GM12872 (cell line): ENCODE data around the gene ACSF2.

Experiments used
- CTCF ChIP-seq: IDR thresholded peaks from 3 replicates; pipeline ENCODE4 v1.5.1; 2011; ENCODE audit warnings: low read depth, mild to moderate bottlenecking, low read length, moderate library complexity; ENCODE audit not compliant: insufficient read depth

The ACSF2 gene

DNA sequence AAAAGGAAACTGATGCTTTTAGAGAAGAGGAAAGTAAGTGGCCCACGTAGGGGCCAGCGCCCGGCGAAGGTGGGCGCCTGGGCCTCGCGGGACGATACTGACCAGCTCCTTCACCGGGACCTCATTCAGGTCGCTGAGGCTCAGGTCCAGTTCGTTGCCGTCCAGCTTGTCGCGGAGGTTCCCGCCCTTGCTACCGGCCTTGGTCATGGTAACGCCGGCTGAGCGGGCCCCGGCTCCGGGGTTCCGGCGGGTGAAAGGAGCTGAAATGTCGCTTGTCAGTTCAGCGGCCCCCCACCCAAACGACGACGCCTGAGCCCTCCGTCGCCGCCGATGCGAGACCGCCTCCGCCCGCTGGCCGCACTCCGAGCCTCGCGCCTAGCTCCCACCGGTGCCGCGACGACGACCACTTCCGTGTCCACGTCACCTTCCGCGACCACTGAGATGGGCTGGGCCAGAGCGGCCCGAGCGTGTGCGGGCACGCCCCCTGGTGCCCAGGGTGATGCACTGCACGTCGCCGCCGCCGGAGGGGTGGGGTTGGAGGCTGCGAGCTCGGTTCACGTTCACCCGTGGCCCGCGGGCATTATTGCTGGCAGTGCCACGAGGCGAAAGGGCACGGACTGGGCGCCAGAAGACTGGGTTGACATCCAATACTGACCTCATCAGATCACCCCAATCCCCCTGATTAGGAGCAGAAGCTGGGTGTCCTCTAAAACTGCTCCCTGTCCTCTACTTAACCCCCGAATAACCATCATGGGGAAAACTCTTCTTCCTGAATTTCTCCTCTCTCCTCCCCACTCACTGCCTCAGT is 28.7 kb upstream of the ACSF2 start, which contains the start of gene LRRC59:
LRRC59 (minus strand) TSS at position 413 of the 808 bp plus-strand sequence; CDS start at position 207, 206 bp downstream.
- TF ChIP-seq CTCF, result peak; percentile 99

- TF ChIP-seq CTCF, result no peak
Measured at GRCh38 chr17:50397919-50398285, 28.1 kb upstream of the ACSF2 start.

GRCh38 chr17:50406578-50406977 is 19.4 kb upstream of the ACSF2 start:
- TF ChIP-seq CTCF, result no peak

GRCh38 chr17:50407921-50408320 is 18.1 kb upstream of the ACSF2 start:
- TF ChIP-seq CTCF, result no peak

GRCh38 chr17:50412188-50412732 is 13.8 kb upstream of the ACSF2 start:
- no peak for TF ChIP-seq CTCF

- TF ChIP-seq CTCF, result no peak
Measured at GRCh38 chr17:50414808-50415207, 11.2 kb upstream of the ACSF2 start.

DNA sequence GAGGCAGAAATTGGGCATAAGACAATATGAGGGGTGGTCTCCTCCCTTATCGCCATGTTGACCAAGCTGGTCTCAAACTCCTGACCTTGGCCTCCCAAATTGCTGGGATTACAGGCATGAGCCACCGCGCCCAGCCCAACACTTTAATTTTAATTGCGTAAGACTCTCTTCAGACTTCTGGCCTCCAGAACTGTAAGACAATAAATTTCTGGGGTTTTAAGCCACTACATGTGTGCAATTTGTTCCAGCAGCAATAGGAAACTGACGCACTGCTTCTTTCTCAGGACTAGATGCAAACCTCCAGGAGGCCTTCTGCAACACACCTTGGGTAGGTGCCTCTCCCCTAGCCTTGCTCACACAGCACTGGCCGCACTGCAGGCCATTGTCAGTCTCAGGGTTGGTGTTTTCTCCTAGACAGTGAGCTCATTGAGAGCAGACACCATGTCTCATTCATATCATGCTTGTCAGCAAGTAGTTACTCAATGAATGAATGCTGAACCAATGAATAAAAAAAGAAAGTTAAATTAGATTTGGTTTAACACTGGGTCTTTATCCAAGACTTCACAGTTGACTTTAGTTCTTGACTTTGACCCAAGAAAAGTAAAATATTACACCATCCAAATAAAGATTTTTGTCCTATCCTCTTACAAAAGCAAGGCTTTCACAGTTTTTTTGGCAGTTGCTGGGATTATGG is 5.5 kb upstream of the ACSF2 start:
- TF ChIP-seq CTCF, result no peak
